HG03095 (cell line): ENCODE measurements around the gene ERCC6L.
"Not testable (repeated sequence)": the region's sequence is repeated elsewhere in the genome, so short reads cannot be mapped to it uniquely, and the experiment has no call there.

Experiments used
- ATAC-seq: cut with Tn5 transposase; IDR thresholded peaks from one replicate; pipeline ENCODE4 v1.9.1; 2021; ENCODE audit warnings: moderate library complexity; ENCODE audit not compliant: unreplicated experiment

ERCC6L gene

GRCh38 chrX:72247206-72247942 lies 8.5 kb upstream of the ERCC6L start:
- ATAC-seq: no peak

- ATAC-seq: peak; percentile 57
Measured at GRCh38 chrX:72245461-72246089, 6.7 kb upstream of the ERCC6L start.

GRCh38 chrX:72243472-72243871 lies 4.6 kb upstream of the ERCC6L start:
- no peak for ATAC-seq

DNA sequence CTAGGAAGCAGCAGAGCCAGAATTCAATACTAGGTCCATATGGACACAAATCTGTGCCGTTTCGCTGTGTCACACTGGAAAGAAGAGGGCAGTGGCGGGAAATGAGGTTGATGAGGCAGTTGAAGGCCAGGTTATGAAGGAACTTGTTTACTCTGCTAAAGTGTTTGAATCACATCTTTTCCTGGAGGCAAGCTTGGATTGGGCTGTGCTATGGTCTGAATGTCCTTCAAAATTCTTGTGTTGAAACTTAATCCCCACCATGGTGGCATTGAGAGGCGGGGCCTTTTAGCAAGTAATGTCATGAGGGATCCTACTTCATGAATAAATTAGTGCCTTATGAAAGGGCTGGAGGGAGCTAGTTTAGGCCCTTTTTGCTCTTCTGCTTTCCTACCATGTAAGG lies 2.1 kb upstream of the ERCC6L start:
- no peak for ATAC-seq

DNA sequence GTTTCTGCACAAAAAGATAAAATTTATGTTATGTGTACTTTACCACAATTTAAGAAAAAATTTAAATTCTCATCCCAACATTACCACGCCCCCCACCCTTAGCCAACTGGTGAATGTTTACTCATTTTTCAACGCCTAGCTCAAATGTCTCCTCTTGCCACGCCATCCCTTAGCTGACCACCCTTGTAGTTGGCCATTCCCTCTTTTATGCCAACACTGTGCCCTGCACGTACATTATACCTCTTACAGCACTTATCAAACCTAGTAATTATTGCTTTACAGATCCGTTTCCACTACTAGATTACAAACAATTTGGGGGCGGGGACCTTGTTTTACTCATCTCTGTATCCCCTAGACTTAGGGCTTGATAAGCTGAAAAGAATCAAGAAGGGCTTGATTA lies 644 bp downstream of the ERCC6L start:
- ATAC-seq: no peak

DNA sequence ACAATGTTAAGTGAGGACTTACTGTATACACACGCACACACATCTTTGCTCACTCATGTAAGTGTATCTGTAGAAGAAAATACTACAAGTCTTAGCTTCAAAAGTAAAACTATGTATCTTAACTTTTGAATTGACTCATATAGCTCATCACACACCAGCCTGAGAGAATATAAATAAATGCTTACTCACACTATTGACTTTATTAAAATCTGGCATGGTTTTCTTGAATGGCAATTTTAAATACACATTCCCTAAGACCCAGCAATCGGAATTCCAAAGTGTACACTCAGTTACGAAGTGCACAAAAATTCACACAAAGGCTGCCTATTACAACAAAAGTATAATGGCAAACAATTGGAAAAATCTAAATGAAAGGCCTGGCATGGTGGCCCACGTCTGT lies 2.0 kb downstream of the ERCC6L start:
- no peak for ATAC-seq

GRCh38 chrX:72230290-72230689 lies 8.5 kb downstream of the ERCC6L start:
- ATAC-seq: no peak

DNA sequence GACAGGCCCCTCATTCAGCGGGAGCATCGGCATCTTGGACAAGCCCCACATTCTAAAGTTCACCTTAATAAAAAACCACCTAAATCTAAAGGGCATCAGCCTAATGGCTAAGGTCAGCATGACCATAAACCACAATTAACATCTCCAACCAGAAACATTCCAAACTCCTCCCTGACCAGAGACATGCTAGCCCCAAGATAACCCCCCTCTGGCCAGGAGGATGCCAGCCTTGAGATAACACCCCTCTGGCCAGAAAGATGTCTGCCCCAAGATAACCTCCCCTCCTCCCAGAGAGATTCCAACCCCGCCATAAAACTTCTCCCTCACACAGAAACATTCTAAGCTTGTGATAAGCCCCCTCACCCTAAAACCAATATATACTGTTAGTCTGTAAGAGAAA lies 18.5 kb downstream of the ERCC6L start:
- ATAC-seq: not testable (repeated sequence)

- ATAC-seq: no peak
Measured at GRCh38 chrX:72216973-72217372, 21.9 kb downstream of the ERCC6L start.

- no peak for ATAC-seq
Measured at GRCh38 chrX:72208126-72208800, 30.6 kb downstream of the ERCC6L start.

GRCh38 chrX:72207366-72207765 lies 31.5 kb downstream of the ERCC6L start:
- no peak for ATAC-seq

GRCh38 chrX:72205706-72206105 lies 33.1 kb downstream of the ERCC6L start:
- no peak for ATAC-seq

DNA sequence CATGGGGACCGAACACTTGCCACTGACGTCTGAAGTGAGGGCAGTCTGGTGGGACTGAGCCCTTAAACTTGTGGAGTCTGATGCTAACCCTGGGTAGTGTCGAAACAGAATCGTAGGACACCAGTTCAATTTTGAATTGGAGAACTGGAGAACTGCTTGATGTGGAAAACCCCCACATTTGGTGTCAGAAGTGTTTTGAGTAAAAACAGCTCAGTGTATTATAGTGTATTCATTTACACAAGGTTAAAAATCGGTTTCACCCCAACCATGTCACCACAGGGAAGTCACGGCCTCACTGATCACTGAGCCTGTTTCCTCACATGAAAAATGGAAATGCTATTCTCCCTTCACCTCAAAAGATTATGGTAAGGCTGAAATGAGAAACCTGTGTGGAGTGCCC lies 35.4 kb downstream of the ERCC6L start:
- ATAC-seq: peak; percentile 62

DNA sequence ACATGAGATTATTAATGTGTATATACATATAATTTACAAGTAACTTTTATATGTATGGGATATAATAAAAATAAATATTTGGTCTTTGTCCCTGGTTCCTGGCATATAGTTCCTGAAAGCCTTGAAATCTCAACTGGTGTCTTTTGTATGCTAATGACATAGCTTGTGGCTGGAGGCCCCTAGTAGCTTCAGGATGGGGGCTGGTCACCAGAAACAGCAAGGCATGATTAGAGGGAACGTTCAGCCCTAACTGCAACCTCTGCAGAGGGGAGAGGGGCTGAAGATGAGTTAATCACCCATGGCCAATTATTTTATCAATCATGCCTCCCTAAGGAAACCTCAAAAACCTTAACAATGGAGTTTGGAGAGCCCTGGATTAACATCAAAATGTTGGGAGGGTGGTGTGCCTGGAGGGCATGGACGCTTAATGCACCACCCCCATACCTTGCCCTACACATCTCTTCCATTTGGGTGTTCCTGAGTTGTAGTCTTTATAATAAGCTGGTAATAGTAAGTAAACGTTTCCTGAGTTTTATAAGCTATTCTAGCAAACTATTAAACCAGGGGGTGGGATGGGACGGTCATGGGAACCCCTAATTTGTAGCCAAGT lies 35.9 kb downstream of the ERCC6L start:
- no peak for ATAC-seq

DNA sequence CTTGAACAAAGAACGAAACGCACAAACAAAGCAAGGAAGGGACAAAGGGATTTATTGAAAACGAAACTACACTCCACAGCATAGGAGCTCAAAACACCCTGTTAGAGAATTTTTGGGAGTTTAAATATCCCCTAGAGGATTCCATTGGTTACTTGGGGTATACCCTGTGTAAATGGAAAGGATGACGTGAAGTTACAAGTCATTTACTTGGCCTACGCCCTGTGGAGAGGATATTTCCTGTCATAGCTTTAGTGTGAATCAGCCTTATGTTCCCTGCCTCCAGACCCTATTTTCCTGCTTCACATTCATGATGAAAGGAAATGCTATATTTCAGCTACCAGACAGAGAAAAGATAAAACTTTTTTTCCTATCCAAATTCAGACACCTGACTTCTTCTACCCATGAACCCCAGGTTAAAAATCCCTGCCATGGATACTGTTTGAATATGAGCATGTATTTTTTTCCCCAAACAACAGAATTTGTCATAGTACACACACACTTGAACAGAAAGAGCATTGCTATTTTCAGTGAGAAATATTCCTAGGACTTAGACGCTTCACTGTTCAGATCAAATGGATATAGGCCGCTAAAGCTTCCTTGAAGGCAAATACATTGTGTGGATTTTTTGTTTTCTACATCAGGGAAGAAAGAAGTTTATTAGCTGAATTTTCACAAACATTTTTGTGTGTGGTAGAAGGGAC lies 36.8 kb downstream of the ERCC6L start:
- ATAC-seq: no peak

GRCh38 chrX:72182924-72183323 lies 55.9 kb downstream of the ERCC6L start:
- ATAC-seq: no peak

DNA sequence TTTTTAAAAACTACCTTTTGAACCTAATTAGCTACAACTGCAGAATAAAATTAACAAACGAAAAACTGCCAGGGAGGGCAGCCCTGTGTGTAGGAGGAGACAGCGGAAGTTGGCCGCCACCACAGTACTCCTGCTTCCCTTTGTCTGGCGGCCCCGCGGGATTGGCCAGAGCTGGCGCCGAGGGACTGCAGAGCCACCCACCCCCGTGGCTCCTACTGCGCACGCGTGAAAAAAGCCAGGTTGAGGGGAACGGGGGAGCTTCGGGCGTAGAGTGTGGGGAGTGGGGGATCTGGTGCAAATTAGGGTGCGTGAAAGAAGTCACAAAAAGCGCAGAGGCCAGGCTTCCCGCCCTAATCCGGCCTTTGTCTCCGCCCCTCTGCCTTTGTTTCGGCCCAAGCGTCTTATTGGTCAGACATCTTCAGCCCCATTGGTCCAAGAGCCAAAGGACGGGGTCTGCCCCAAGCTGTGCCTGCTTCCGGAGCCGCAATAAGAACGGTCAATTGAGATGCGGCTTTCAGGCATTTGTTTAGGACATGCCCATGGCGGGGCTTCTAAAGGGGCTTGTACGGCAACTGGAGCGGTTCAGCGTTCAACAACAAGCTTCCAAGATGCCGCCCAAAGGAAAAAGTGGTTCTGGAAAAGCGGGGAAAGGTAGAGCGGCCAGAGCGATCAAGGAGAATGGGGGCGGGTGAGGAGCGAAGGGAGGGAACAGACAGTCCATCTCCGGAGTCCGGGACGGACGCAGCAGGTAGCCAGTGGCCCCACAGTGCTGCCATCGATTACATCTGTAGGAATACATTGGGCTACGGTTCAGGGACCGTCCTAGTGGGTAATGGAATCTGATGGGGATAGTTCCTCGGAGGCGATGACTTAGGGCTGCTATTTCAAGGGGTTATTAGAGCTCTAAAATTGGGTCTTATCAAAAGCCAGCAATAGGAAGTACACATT lies 57.4 kb downstream of the ERCC6L start, which contains the start of gene PIN4:
PIN4 (plus strand) TSS at position 580 of the 948 bp plus-strand sequence; CDS start at position 609, 29 bp downstream.
- peak; percentile 90 for ATAC-seq

- ATAC-seq: no peak
Measured at GRCh38 chrX:72180539-72180938, 58.3 kb downstream of the ERCC6L start.

GRCh38 chrX:72176981-72177380 lies 61.8 kb downstream of the ERCC6L start:
- ATAC-seq: no peak

- ATAC-seq: not testable (repeated sequence)
Measured at GRCh38 chrX:72176289-72176688, 62.5 kb downstream of the ERCC6L start.
